ENCODE measurements around the gene ATP5ME.
"Not testable (repeated sequence)": the region's sequence is repeated elsewhere in the genome, so short reads cannot be mapped to it uniquely, and the experiment has no call there.

Gene ATP5ME

GRCh38 chr4:653831-654502 lies 20.1 kb downstream of the ATP5ME start:
- no peak for DNase-seq

- DNase-seq: no peak
Observed at GRCh38 chr4:653080-653821, 20.8 kb downstream of the ATP5ME start.

GRCh38 chr4:651884-652642 lies 22.0 kb downstream of the ATP5ME start:
- no peak for DNase-seq

GRCh38 chr4:650951-651883 lies 22.9 kb downstream of the ATP5ME start:
- DNase-seq: no peak

GRCh38 chr4:650461-650860 lies 23.6 kb downstream of the ATP5ME start:
- DNase-seq: no peak

GRCh38 chr4:649751-650310 lies 24.2 kb downstream of the ATP5ME start:
- no peak for DNase-seq

GRCh38 chr4:649293-649625 lies 24.8 kb downstream of the ATP5ME start:
- no peak for DNase-seq

GRCh38 chr4:648579-649292 lies 25.3 kb downstream of the ATP5ME start:
- DNase-seq: no peak

GRCh38 chr4:647481-647880 lies 26.6 kb downstream of the ATP5ME start:
- no peak for DNase-seq

- DNase-seq: no peak
Observed at GRCh38 chr4:646460-646859, 27.6 kb downstream of the ATP5ME start.

GRCh38 chr4:642366-642765 lies 31.7 kb downstream of the ATP5ME start:
- not testable (repeated sequence) for DNase-seq

- no peak for DNase-seq
Observed at GRCh38 chr4:637536-638280, 36.4 kb downstream of the ATP5ME start.

GRCh38 chr4:636628-637159 lies 37.4 kb downstream of the ATP5ME start:
- no peak for DNase-seq

- DNase-seq: no peak
Observed at GRCh38 chr4:635851-636627, 38.0 kb downstream of the ATP5ME start.

- not testable (repeated sequence) for DNase-seq
Observed at GRCh38 chr4:635066-635835, 38.8 kb downstream of the ATP5ME start.

GRCh38 chr4:634599-634985 lies 39.5 kb downstream of the ATP5ME start:
- no peak for DNase-seq

- DNase-seq: no peak
Observed at GRCh38 chr4:633976-634598, 40.0 kb downstream of the ATP5ME start.

GRCh38 chr4:633406-633805 lies 40.7 kb downstream of the ATP5ME start:
- no peak for DNase-seq

- DNase-seq: no peak
Observed at GRCh38 chr4:632926-633325, 41.1 kb downstream of the ATP5ME start.

Measured in NCI-H774 (cell line).